ENCODE results near the gene APBA2. TPM values are rescaled to one million over a fixed set of nuclear protein-coding genes. Genes with fewer than 3 reads are reported as not detected.

Gene APBA2
- total and polyA plus RNA-seq, 4 donors: 0.41 to 2.1 (median 1.9) TPM

GRCh38 chr15:29032751-29033150, 147.0 kb downstream of the APBA2 start:
- ATAC-seq (ENCODE audit: low FRiP score): no peak
- Histone ChIP-seq H3K9me3 (ENCODE audit: control insufficient read depth, low read length) (peaks cover 1% of the 10 kb centered on the region), H3K27ac (ENCODE audit: low read depth in 1 of 2, low read length in 2 of 2) (no peak overlapping the region), H3K4me1 (ENCODE audit: control insufficient read depth in 1 of 2, insufficient read depth in 2 of 2, low read length in 2 of 2) (no peaks in the 10 kb centered on the region), H3K4me3 (ENCODE audit: low read length in 2 of 2) (no peak overlapping the region), H3K27me3 (ENCODE audit: control insufficient read depth in 1 of 2, insufficient read depth in 2 of 2, low read length in 1 of 2) (no peaks in the 10 kb centered on the region), H3K36me3 (ENCODE audit: control insufficient read depth in 1 of 2, insufficient read depth in 2 of 2, low read length in 1 of 2) (no peaks in the 10 kb centered on the region)
- DNase-seq: no peak
- intact Hi-C loops (cut with DNase I): no loop called here
- 82 to 89% methylated on average over 5 of the region's 5 CpGs for WGBS, 2 donors

- H3K4me3 ChIP-seq (ENCODE audit: low read length in 2 of 2): no peak overlapping the region
- intact Hi-C loops (cut with DNase I): no loop called here
These were observed 148.4 kb downstream of the APBA2 start for GRCh38 chr15:29034151-29034550.

GRCh38 chr15:29034593-29035335, 149.0 kb downstream of the APBA2 start:
- peaks cover 4% of the 10 kb centered on the region for H3K9me3 ChIP-seq (ENCODE audit: control insufficient read depth, low read length)
- WGBS, 2 donors: 83 to 86% methylated on average over 4 of the region's 4 CpGs
- no peaks in the 10 kb centered on the region for H3K4me1 ChIP-seq (ENCODE audit: control insufficient read depth in 1 of 2, insufficient read depth in 2 of 2, low read length in 2 of 2)
- H3K27me3 ChIP-seq (ENCODE audit: control insufficient read depth in 1 of 2, insufficient read depth in 2 of 2, low read length in 1 of 2): no peaks in the 10 kb centered on the region
- no peak overlapping the region for H3K4me3 ChIP-seq (ENCODE audit: low read length in 2 of 2)
- H3K27ac ChIP-seq (ENCODE audit: low read depth in 1 of 2, low read length in 2 of 2): no peak overlapping the region
- intact Hi-C loops (cut with DNase I): no loop called here
- no peaks in the 10 kb centered on the region for H3K36me3 ChIP-seq (ENCODE audit: control insufficient read depth in 1 of 2, insufficient read depth in 2 of 2, low read length in 1 of 2)
- ATAC-seq (ENCODE audit: low FRiP score) (no peak), DNase-seq (no peak)

More at GRCh38 chr15:29034151-29034550, 148.4 kb downstream of the APBA2 start:
- ATAC-seq (ENCODE audit: low FRiP score): no peak
- DNase-seq: no peak
- H3K27ac ChIP-seq (ENCODE audit: low read depth in 1 of 2, low read length in 2 of 2): no peak overlapping the region
- no peaks in the 10 kb centered on the region for H3K27me3 ChIP-seq (ENCODE audit: control insufficient read depth in 1 of 2, insufficient read depth in 2 of 2, low read length in 1 of 2)
- no peaks in the 10 kb centered on the region for H3K4me1 ChIP-seq (ENCODE audit: control insufficient read depth in 1 of 2, insufficient read depth in 2 of 2, low read length in 2 of 2)
- peaks cover 4% of the 10 kb centered on the region for H3K9me3 ChIP-seq (ENCODE audit: control insufficient read depth, low read length)
- H3K36me3 ChIP-seq (ENCODE audit: control insufficient read depth in 1 of 2, insufficient read depth in 2 of 2, low read length in 1 of 2): no peaks in the 10 kb centered on the region
- WGBS, 2 donors: 66 to 72% methylated on average over 3 of the region's 3 CpGs

GRCh38 chr15:29035336-29036285, 149.8 kb downstream of the APBA2 start:
- intact Hi-C loops (cut with DNase I): no loop called here
- no peaks in the 10 kb centered on the region for H3K36me3 ChIP-seq (ENCODE audit: control insufficient read depth in 1 of 2, insufficient read depth in 2 of 2, low read length in 1 of 2)
- H3K4me1 ChIP-seq (ENCODE audit: control insufficient read depth in 1 of 2, insufficient read depth in 2 of 2, low read length in 2 of 2): no peaks in the 10 kb centered on the region
- 84 to 91% methylated on average over 14 of the region's 14 CpGs for WGBS, 2 donors
- ATAC-seq (ENCODE audit: low FRiP score) (no peak), DNase-seq (no peak)
- no peak overlapping the region for H3K4me3 ChIP-seq (ENCODE audit: low read length in 2 of 2)
- no peak overlapping the region for H3K27ac ChIP-seq (ENCODE audit: low read depth in 1 of 2, low read length in 2 of 2)
- peaks cover 4% of the 10 kb centered on the region for H3K9me3 ChIP-seq (ENCODE audit: control insufficient read depth, low read length)
- no peaks in the 10 kb centered on the region for H3K27me3 ChIP-seq (ENCODE audit: control insufficient read depth in 1 of 2, insufficient read depth in 2 of 2, low read length in 1 of 2)

GRCh38 chr15:29037997-29038705, 152.4 kb downstream of the APBA2 start:
- WGBS, 2 donors: 76 to 85% methylated on average over 9 of the region's 9 CpGs
- no peak for DNase-seq
- intact Hi-C loops (cut with DNase I): no loop called here

DNA sequence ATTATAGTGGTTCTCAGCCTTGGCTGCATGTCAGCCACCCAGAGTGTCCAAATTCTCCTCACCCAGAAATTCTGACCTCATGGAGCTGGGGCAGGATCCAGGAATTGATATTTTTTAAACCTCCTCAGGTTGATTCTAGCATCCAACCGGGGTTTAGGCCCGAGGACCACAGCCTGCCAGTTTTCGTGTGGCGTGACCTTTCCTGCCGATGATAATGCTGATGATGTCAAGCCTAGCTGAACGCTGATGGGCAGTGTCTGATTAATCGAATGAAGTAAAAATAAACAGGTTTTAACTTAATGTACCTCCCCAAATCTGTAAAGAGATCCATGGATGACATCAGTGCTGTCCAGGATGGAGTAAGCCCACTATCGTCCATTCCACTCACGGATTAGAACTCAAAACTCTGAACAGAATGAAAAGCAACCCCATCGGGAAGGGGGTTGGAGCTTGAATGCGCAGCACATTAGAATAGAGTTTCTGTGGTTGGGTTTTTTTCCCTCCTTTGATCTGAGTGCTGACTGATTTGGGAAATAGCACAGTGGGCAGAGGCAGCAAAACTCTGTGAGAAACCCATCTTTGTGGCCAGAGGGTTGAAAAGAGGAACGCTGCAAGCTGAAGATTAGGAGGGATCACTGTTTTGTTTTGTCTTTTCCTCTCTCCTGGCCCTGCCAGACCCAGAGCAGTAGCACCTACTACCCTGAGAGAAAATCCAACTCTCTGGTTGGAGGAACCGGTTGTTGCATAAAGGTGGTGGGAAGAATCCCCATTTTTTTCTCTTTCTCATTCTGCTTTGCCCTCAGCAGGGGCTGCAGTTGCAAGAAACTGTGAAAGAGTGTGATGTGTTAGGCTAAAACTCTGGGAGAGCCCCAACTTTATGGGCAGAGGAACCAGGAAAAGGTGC, 153.9 kb downstream of the APBA2 start:
- H3K4me1 ChIP-seq (ENCODE audit: control insufficient read depth in 1 of 2, insufficient read depth in 2 of 2, low read length in 2 of 2): no peaks in the 10 kb centered on the region
- ATAC-seq (ENCODE audit: low FRiP score) (no peak), DNase-seq (no peak)
- peaks cover 3% of the 10 kb centered on the region for H3K9me3 ChIP-seq (ENCODE audit: control insufficient read depth, low read length)
- no peaks in the 10 kb centered on the region for H3K27me3 ChIP-seq (ENCODE audit: control insufficient read depth in 1 of 2, insufficient read depth in 2 of 2, low read length in 1 of 2)
- no peak overlapping the region for H3K4me3 ChIP-seq (ENCODE audit: low read length in 2 of 2)
- H3K27ac ChIP-seq (ENCODE audit: low read depth in 1 of 2, low read length in 2 of 2): no peak overlapping the region
- WGBS, 2 donors: 83% methylated on average over 13 of the region's 13 CpGs
- H3K36me3 ChIP-seq (ENCODE audit: control insufficient read depth in 1 of 2, insufficient read depth in 2 of 2, low read length in 1 of 2): no peaks in the 10 kb centered on the region
- intact Hi-C loops (cut with DNase I): no loop called here

More at GRCh38 chr15:29037997-29038705, 152.4 kb downstream of the APBA2 start:
- ATAC-seq (ENCODE audit: low FRiP score): no peak
- H3K36me3 ChIP-seq (ENCODE audit: control insufficient read depth in 1 of 2, insufficient read depth in 2 of 2, low read length in 1 of 2): no peaks in the 10 kb centered on the region
- no peaks in the 10 kb centered on the region for H3K27me3 ChIP-seq (ENCODE audit: control insufficient read depth in 1 of 2, insufficient read depth in 2 of 2, low read length in 1 of 2)
- H3K4me1 ChIP-seq (ENCODE audit: control insufficient read depth in 1 of 2, insufficient read depth in 2 of 2, low read length in 2 of 2): no peaks in the 10 kb centered on the region
- no peak overlapping the region for H3K27ac ChIP-seq (ENCODE audit: low read depth in 1 of 2, low read length in 2 of 2)
- H3K4me3 ChIP-seq (ENCODE audit: low read length in 2 of 2): no peak overlapping the region
- H3K9me3 ChIP-seq (ENCODE audit: control insufficient read depth, low read length): peaks cover 3% of the 10 kb centered on the region

GRCh38 chr15:29040370-29040751, 154.6 kb downstream of the APBA2 start:
- intact Hi-C loops (cut with DNase I): no loop called here
- H3K36me3 ChIP-seq (ENCODE audit: control insufficient read depth in 1 of 2, insufficient read depth in 2 of 2, low read length in 1 of 2): no peaks in the 10 kb centered on the region
- no peak for ATAC-seq (ENCODE audit: low FRiP score)

More at GRCh38 chr15:29040370-29040751, 154.6 kb downstream of the APBA2 start:
- Histone ChIP-seq H3K4me1 (ENCODE audit: control insufficient read depth in 1 of 2, insufficient read depth in 2 of 2, low read length in 2 of 2) (no peaks in the 10 kb centered on the region), H3K4me3 (ENCODE audit: low read length in 2 of 2) (no peak overlapping the region), H3K9me3 (ENCODE audit: control insufficient read depth, low read length) (peaks cover 3% of the 10 kb centered on the region), H3K27me3 (ENCODE audit: control insufficient read depth in 1 of 2, insufficient read depth in 2 of 2, low read length in 1 of 2) (no peaks in the 10 kb centered on the region), H3K27ac (ENCODE audit: low read depth in 1 of 2, low read length in 2 of 2) (no peak overlapping the region)
- 14 to 21% methylated on average over 8 of the region's 8 CpGs for WGBS, 2 donors
- no peak for DNase-seq
